HUDEP-2 (cell line): ENCODE measurements around the gene RPL22.

ENCODE experiments used
- DNase-seq, 76 experiments: peaks; one replicate each; lab custom pipeline; 2025; ENCODE audit not compliant: unreplicated experiment in 76 of 76; lab: John Stamatoyannopoulos, UW

Gene RPL22

GRCh38 chr1:6158181-6158580 lies 41.2 kb downstream of the RPL22 start:
- DNase-seq: no peak

- DNase-seq: no peak
These were observed 41.7 kb downstream of the RPL22 start for GRCh38 chr1:6157528-6158174.

GRCh38 chr1:6157132-6157527 lies 42.3 kb downstream of the RPL22 start:
- no peak for DNase-seq

GRCh38 chr1:6154525-6155319 lies 44.7 kb downstream of the RPL22 start:
- no peak for DNase-seq

GRCh38 chr1:6152882-6153281 lies 46.5 kb downstream of the RPL22 start:
- no peak for DNase-seq

- DNase-seq: no peak
These were observed 47.2 kb downstream of the RPL22 start for GRCh38 chr1:6152181-6152580.

GRCh38 chr1:6151291-6151822 lies 48.0 kb downstream of the RPL22 start:
- no peak for DNase-seq

- DNase-seq: no peak
These were observed 49.1 kb downstream of the RPL22 start for GRCh38 chr1:6150006-6150938.

- DNase-seq: no peak
These were observed 49.8 kb downstream of the RPL22 start for GRCh38 chr1:6149597-6149996.

- peak in 55 of 76 experiments; percentile 5 to 75 (median 47) for DNase-seq
These were observed 50.7 kb downstream of the RPL22 start for GRCh38 chr1:6148497-6149241.

- DNase-seq: no peak
These were observed 53.5 kb downstream of the RPL22 start for GRCh38 chr1:6145864-6146410.

- DNase-seq: no peak
These were observed 54.0 kb downstream of the RPL22 start for GRCh38 chr1:6145396-6145750.

- DNase-seq: no peak
These were observed 54.6 kb downstream of the RPL22 start for GRCh38 chr1:6144647-6145395.

GRCh38 chr1:6144175-6144574 lies 55.2 kb downstream of the RPL22 start:
- no peak for DNase-seq

- DNase-seq: no peak
These were observed 56.0 kb downstream of the RPL22 start for GRCh38 chr1:6143395-6143794.

- DNase-seq: no peak
These were observed 56.7 kb downstream of the RPL22 start for GRCh38 chr1:6142734-6143133.

GRCh38 chr1:6142036-6142621 lies 57.3 kb downstream of the RPL22 start:
- no peak for DNase-seq

GRCh38 chr1:6141592-6141991 lies 57.8 kb downstream of the RPL22 start:
- DNase-seq: peak in 5 of 76 experiments; percentile 2 to 12 (median 8)

GRCh38 chr1:6140413-6140812 lies 59.0 kb downstream of the RPL22 start:
- DNase-seq: no peak
